ENCODE measurements around the gene TMEM8B.

DNA sequence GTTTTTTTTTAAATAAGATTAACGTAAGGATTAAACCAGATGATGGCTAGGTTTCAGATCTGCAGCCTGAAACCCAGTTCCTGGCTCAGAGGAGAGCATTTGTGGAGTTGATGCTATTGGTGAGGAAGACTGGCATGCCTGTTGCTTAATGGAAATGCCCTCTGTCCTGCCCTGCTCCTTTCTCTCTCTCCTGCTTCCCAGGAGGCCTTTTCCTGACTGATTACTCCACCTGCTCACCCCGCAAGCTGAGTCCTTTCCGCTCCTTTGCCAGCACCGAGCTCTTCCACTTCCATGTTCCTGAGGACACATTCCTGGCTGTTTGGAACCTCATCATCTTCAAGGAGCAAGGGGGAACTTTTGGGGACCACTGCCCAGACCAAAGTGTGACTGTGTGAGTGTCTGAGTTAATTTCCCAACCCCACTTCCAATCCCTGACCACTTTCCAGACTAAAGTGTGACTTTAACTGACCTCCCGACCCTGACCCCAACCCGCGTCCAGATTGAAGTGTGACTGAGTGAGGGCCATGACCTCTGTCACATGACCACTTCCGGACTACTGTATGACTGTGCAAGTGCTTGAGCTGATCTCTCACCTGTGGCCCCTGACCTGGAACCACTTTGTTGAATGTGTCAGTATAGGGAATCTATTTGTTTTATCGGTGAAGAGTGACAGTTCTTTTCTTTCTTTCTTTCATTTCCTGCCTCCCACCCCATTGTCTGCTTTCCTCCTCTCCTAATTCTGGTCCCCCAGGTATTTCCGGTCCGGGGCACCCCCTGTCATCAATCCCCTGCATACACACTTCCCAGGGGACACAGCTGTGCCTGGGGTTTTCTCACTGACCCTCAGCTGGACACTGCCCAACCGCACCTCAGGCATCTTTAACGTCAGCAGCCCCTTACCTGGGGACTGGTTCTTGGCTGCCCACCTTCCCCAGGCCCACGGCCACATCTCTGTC is 5.5 kb downstream of the TMEM8B start:
- TF ChIP-seq, protein P1, sequence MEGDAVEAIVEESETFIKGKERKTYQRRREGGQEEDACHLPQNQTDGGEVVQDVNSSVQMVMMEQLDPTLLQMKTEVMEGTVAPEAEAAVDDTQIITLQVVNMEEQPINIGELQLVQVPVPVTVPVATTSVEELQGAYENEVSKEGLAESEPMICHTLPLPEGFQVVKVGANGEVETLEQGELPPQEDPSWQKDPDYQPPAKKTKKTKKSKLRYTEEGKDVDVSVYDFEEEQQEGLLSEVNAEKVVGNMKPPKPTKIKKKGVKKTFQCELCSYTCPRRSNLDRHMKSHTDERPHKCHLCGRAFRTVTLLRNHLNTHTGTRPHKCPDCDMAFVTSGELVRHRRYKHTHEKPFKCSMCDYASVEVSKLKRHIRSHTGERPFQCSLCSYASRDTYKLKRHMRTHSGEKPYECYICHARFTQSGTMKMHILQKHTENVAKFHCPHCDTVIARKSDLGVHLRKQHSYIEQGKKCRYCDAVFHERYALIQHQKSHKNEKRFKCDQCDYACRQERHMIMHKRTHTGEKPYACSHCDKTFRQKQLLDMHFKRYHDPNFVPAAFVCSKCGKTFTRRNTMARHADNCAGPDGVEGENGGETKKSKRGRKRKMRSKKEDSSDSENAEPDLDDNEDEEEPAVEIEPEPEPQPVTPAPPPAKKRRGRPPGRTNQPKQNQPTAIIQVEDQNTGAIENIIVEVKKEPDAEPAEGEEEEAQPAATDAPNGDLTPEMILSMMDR (IDR thresholded peaks at IDR 0.05; ENCODE audit: low read depth, low read length): no peak
- TF ChIP-seq, protein P2, sequence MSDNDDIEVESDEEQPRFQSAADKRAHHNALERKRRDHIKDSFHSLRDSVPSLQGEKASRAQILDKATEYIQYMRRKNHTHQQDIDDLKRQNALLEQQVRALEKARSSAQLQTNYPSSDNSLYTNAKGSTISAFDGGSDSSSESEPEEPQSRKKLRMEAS (IDR thresholded peaks at IDR 0.05; ENCODE audit: low read depth, low read length): no peak
